GM12891 (cell line): ENCODE data around the gene AP5B1.

ENCODE experiments used
- DNase-seq: peaks from one replicate; pipeline ENCODE4 v3.0.0; 2011; ENCODE audit warnings: low spot score; ENCODE audit not compliant: insufficient read length
- FAIRE-seq: peaks from 2 replicates; lab custom pipeline; 2011; peaks lifted over from hg19 to GRCh38; lab: Jason Lieb, UNC
- PAX5 ChIP-seq: IDR thresholded peaks from 2 replicates; pipeline ENCODE4 v1.6.1; 2011; ENCODE audit warnings: low read length, moderate library complexity, mild to moderate bottlenecking; ENCODE audit not compliant: insufficient read depth, severe bottlenecking
- POLR2A ChIP-seq: IDR thresholded peaks from 2 replicates; pipeline ENCODE4 v1.6.1; 2011; ENCODE audit warnings: low read depth, low read length, control low read depth
- POLR2AphosphoS5 ChIP-seq: IDR thresholded peaks from 2 replicates; pipeline ENCODE4 v1.6.1; 2011; ENCODE audit warnings: low read depth, low read length, control low read depth
- POU2F2 ChIP-seq: IDR thresholded peaks from 2 replicates; pipeline ENCODE4 v1.6.1; 2011; ENCODE audit warnings: low read depth, mild to moderate bottlenecking, control low read depth, low read length, moderate library complexity
- SPI1 ChIP-seq: IDR thresholded peaks from 2 replicates; pipeline ENCODE4 v1.6.1; 2011; ENCODE audit warnings: low read depth, low read length, control low read depth
- TAF1 ChIP-seq: IDR thresholded peaks from 2 replicates; pipeline ENCODE4 v1.6.1; 2011; ENCODE audit warnings: low read depth, low read length, control low read depth

AP5B1 gene

GRCh38 chr11:65778901-65779668, 1.7 kb downstream of the AP5B1 start:
- TF ChIP-seq POLR2AphosphoS5: no peak
- TF ChIP-seq POU2F2: no peak
- no peak for TF ChIP-seq PAX5
- TF ChIP-seq TAF1: no peak
- TF ChIP-seq POLR2A: no peak
- no peak for TF ChIP-seq SPI1
- DNase-seq (no peak), FAIRE-seq (no peak)

- TF ChIP-seq POU2F2 (no peak), SPI1 (no peak), TAF1 (no peak), PAX5 (no peak), POLR2AphosphoS5 (no peak), POLR2A (no peak)
- no peak for FAIRE-seq
- no peak for DNase-seq
Measured at GRCh38 chr11:65778431-65778900, 2.3 kb downstream of the AP5B1 start.

GRCh38 chr11:65777821-65778361, 2.9 kb downstream of the AP5B1 start:
- DNase-seq (no peak), FAIRE-seq (no peak)
- TF ChIP-seq SPI1: no peak

GRCh38 chr11:65777241-65777640, 3.5 kb downstream of the AP5B1 start:
- FAIRE-seq: no peak

GRCh38 chr11:65776710-65777141, 4.0 kb downstream of the AP5B1 start:
- no peak for FAIRE-seq
- TF ChIP-seq POLR2A: no peak
- no peak for TF ChIP-seq SPI1
- TF ChIP-seq POLR2AphosphoS5: no peak
- no peak for TF ChIP-seq PAX5
- TF ChIP-seq POU2F2: no peak
- no peak for TF ChIP-seq TAF1
- DNase-seq: no peak

More at GRCh38 chr11:65777241-65777640, 3.5 kb downstream of the AP5B1 start:
- TF ChIP-seq SPI1: no peak
- no peak for TF ChIP-seq POU2F2
- no peak for TF ChIP-seq TAF1
- TF ChIP-seq POLR2A: no peak
- TF ChIP-seq PAX5: no peak
- no peak for TF ChIP-seq POLR2AphosphoS5
- DNase-seq: no peak

GRCh38 chr11:65776196-65776595, 4.6 kb downstream of the AP5B1 start:
- TF ChIP-seq TAF1 (no peak), POLR2AphosphoS5 (no peak), PAX5 (no peak), POLR2A (no peak), POU2F2 (no peak), SPI1 (no peak)
- DNase-seq (no peak), FAIRE-seq (no peak)

GRCh38 chr11:65774525-65775306, 6.1 kb downstream of the AP5B1 start:
- TF ChIP-seq POLR2A (no peak), TAF1 (no peak), SPI1 (no peak), PAX5 (no peak), POLR2AphosphoS5 (no peak), POU2F2 (no peak)
- DNase-seq (no peak), FAIRE-seq (no peak)

GRCh38 chr11:65773784-65774411, 6.9 kb downstream of the AP5B1 start:
- DNase-seq (no peak), FAIRE-seq (no peak)
- no peak for TF ChIP-seq SPI1
- no peak for TF ChIP-seq TAF1
- no peak for TF ChIP-seq POLR2A
- no peak for TF ChIP-seq POU2F2
- no peak for TF ChIP-seq POLR2AphosphoS5
- no peak for TF ChIP-seq PAX5

- no peak for TF ChIP-seq TAF1
- DNase-seq: no peak
- no peak for FAIRE-seq
Measured at GRCh38 chr11:65771589-65772112, 9.1 kb downstream of the AP5B1 start.
